ENCODE results near the gene FAM227A. TPM values are rescaled to one million over a fixed set of nuclear protein-coding genes. Genes with fewer than 3 reads are reported as not detected.
"Not testable (repeated sequence)": the region's sequence is repeated elsewhere in the genome, so short reads cannot be mapped to it uniquely, and the experiment has no call there.

FAM227A gene
- total RNA-seq, 1 donor from 2014 or later = 1.9 TPM

DNA sequence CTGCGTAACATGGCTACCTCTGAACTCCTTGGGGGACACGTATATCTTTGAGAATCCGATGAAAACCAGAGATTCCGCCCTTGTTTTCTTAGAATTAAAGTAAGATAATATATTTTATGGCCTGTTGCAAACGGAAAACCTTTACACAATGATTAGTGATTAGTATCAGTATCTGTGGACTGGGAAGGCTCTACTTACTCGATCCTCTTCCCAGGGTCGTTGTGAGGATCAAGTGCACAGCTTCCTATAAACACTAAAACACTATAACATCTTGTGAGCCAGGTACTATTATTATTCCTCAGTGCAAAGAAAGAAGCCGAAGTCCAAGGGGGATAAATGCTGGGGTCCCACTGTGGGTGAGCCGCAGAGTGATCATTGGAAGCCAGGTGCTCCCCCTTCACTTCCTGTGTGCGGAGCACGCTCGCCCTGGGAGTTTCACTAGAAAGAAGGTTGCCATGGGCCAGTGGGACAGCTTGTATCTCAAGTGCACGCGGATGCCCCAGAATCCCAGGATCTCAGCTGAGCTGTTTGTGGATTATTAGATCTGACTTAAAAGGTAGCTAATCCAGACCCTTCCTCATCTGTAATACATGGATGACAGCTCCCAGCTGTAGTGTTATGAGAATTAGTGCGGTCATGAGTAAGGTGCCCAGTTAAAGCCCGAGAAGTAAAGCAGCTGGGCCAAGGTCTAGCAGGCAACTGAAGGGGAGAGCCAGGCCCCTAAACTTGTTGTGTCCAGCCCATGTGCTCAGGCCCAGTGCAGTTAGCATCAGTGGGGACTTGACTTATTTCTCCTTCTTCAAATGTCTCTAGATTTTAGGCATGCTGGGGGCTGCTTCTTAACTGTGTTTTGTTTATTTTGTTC lies 1.1 kb upstream of the FAM227A start:
- peak; percentile 42 for DNase-seq

DNA sequence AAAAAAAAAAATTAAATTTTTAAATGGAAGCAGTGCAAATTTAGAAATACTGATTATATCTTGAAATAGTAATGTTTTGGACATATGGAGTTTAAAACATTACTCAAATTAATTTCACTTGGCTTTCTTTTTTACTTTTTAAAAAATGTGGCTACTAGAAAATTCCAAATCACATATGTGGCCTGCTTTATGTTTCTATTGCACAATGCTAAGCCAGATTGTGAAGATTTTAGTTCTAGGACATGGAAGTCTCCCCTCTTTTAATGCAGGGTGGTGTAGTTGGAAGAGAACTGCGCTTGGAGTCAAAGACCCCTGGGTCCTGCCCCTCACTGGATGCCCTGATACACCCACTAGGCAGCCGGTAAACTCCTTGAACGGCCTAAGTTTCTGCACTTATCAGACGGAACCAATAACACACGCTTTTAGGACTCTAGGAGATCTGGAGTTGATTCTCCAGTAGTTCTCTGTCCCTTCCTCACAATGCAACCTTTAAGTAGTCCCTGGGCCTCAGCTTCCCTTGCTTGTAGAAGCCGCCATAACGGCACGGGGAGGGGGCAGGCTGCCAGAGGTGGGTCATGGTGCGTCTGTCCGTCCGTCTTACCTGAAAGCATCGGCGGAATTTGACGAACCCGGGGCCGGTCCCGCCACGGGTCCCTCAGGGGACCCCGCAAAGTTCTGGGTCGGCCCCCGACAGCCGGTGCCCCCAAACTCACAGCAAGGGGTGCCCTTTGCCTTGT lies 505 bp downstream of the FAM227A start:
- peak; percentile 24 for DNase-seq

- DNase-seq = no peak
These were observed 2.5 kb downstream of the FAM227A start for GRCh38 chr22:38653741-38654140.

GRCh38 chr22:38652859-38653258 lies 3.3 kb downstream of the FAM227A start:
- DNase-seq = no peak

- DNase-seq = no peak
These were observed 6.2 kb downstream of the FAM227A start for GRCh38 chr22:38649841-38650522.

- no peak for DNase-seq
These were observed 10.8 kb downstream of the FAM227A start for GRCh38 chr22:38645430-38645829.

DNA sequence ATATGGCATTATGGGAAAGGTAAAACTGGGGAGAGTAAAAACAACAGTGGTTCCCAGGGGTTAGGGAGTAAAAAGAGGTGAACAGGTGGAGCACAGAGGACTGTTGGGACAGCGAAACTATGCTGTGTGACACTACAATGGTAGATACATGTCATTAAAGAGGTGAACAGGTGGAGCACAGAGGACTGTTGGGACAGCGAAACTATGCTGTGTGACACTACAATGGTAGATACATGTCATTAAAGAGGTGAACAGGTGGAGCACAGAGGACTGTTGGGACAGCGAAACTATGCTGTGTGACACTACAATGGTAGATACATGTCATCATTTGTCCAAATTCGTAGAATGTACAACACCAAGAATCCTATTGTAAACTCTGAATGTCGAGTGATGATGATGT lies 11.9 kb downstream of the FAM227A start:
- DNase-seq = not testable (repeated sequence)

DNA sequence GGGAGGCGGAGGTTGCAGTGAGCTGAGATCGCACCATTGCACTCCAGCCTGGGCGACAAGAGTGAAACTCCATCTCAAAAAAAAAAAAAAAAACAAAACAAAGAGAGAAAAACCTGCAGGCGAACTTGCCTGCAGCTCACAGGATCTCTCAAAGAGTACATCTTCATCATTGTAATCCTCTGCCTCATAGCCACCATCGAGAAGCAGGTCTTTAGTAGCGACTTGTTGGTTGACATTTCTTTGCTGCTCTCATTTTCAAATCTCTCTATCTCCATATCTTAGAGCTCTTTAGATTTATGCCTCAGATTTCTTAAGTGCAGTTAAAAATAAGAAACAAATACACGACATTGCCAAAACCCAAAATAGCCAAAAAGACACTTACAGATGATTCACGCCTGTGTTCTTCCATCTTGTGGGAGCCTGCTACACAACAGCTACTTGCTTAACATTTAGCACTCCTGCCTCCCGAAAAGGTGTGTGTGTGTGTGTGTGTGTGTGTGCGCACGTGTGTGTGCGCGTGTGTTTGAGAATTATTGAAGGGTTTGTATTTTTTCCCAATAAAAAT lies 14.6 kb downstream of the FAM227A start:
- DNase-seq = no peak

GRCh38 chr22:38638728-38639127 lies 17.5 kb downstream of the FAM227A start:
- no peak for DNase-seq

GRCh38 chr22:38638216-38638615 lies 18.0 kb downstream of the FAM227A start:
- no peak for DNase-seq

DNA sequence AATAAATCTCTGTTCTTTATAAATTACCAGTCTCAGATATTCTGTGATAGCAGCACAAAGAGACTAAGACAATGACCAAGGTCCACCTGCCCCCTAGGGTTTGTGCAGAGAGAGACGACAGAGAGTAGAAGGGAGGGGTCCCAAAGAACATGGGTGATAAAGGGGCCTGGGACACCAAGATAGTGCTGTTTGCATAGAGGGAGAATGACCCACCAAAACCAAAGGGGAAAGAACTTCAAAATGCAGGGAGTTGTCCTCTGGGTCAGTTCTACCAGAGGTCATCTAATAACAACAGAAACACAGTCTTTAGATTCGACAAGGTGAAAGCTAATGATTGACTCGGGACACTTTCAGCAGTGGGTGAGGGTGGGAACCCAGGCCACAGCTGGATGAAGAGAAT lies 23.7 kb downstream of the FAM227A start:
- no peak for DNase-seq

DNA sequence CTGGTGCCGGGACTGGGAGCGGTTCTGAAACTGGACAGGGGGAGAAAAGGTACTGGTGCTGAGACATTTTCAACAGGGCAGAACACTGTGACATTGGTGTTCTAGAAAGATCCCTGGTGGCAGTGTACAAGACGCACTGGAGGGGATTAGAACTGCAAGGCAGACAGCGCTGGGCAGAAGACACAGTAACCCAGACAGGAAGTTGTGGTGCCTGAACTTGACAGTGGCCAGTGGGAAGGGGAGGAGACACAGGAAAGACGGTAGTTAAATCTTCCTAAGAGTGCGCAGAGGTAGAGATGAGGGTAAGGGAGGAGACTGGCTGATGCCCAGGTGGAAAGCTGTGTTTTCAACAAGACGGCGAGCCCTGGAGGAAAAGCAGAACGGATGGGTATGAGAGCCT lies 24.5 kb downstream of the FAM227A start:
- no peak for DNase-seq

DNA sequence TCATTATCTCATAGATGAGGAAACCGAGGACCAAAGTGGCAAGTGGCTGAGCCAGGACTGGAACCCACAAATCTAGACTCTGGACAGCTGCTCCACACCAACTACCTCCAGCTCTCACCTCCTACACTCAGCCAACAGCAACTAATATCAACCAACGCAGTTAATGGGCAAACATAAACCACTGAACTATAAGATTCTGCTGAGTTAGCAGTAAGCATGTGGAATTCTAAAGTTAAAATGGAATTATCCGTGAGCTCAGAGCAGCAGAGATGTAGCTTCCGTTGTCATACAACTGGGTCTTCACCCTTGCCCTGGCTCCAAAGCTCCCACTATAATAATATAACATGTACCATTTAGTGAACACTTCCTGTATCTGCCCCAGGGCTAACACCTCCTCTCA lies 27.1 kb downstream of the FAM227A start:
- no peak for DNase-seq

DNA sequence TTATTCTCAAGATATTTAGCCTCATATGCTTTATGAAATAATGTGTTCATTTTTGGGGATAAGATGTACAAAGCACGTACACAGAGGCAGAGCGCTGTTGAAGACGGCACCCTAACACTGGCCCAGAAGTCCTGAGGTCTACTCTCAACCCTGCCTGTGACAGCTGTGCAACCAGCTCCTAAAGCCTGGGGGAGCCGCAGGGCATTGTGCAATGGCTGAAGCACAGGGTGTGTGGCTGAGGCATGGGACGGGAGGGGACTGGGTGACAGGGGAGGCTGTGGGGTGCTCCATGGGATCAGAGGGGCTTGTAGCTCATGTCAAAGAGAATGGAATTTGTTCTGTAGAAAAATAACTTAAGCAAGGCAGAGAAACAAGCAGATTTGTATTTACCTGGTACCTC lies 27.7 kb downstream of the FAM227A start:
- DNase-seq = no peak

DNA sequence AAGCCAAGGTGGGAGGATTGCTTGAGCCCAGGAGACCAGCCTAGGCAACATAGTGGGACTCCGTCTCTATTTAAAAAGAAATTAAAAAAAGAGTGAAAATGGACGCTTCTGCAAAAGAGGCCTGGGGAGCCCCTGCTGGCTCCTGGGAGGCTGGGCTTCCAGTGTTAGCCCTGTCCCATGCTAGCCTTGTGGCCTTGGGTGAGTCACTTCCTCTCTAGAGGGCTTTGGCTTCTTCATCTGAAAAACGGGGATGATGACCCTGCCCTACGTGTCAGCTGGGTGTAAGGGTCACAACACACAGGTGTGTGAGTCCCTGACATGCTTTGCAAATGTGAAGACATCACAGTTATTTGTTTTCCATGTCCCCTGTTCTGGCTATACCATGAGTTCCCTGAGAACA lies 32.8 kb downstream of the FAM227A start:
- DNase-seq = no peak

GRCh38 chr22:38618682-38619081 lies 37.5 kb downstream of the FAM227A start:
- DNase-seq = no peak

DNA sequence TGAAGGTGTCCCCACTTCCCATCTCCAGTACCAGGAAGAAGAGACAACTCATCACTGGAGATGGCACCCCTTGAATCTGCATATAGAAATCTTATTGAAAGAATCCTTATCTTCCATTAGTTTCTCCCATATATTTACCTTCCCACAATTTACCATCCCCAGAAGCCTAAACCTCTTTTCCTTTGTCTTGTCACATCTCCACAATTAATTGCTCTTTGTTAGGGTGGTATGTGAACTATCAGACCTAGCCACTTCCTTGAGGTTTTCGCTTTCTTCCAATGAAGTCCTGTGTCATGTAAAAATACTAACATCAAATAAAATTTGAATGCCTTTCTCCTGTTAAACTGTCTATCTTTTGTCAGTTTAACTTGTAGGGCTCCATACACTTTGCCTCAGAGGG lies 37.9 kb downstream of the FAM227A start:
- DNase-seq = no peak

DNA sequence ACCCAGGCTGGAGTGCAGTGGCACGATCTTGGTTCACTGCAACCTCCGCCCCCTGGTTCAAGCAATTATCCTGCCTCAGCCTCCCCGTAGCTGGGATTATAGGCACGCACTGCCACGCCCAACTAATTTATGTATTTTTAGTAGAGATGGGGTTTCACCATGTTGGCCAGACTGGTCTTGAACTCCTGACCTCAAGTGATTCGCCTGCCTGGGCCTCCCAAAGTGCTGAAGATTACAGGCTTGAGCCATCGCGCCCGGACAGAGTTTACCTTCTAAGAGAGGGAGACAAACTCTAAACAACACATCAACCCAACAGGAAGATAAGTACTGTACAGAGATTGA lies 41.2 kb downstream of the FAM227A start:
- DNase-seq = not testable (repeated sequence)

DNA sequence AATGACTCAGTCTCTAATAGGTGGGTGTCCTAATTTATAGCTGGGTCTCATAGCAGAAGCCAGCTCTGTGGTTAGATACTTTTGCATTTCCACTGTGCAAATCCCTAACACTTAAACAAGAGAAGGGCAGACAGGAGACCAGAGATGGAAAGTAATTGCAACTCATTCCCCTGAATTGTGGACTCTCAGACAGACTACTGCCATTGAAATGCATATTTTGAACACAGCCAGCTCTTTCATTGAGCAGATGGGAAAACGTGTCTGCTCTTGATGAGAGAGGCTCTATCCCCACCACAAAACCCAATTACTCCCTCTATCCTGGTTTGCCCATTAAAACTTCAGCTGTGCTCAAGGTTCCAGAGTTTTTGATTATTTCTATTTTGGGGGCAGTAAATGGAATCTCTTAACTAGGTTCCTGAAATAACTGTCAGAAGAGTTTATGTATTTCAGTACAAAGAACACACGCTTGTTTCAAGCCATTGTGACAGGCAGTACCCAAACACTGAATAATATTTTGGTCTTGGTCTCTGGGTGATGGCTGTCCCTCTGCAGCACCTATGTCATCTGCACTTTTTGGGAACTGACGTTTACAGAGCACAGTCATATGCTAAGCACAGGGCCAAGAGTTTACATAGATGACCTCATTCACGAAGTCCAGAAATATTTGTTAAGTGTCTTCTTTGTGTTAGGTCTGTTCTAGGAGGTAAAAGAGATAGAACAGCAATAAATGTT lies 41.7 kb downstream of the FAM227A start:
- DNase-seq = no peak

DNA sequence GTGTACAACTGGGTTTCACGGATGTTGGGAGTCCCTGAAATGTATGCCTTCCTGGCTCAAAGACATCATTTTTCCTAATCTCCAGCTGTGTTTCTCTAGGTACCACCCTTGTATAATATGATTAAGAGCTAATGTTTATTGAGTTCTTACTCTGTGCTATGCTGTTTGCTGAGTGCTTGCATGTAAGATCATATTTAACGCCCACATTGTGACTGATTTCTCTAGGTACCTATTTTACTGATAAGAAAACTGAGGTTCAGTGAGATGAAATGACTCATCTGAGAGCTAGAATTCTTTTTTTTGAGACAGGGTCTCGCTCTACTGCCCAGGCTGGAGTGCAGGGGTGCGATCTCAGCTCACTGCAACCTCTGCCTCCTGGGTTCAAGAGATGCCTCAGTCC lies 42.6 kb downstream of the FAM227A start:
- DNase-seq = no peak

- DNase-seq = no peak
These were observed 43.8 kb downstream of the FAM227A start for GRCh38 chr22:38612217-38613006.

Data from tongue (tissue), 2 donors.